PC-9 (cell line): Measurements from ENCODE around the gene COLGALT1. TPM values are rescaled to one million over a fixed set of nuclear protein-coding genes. Genes with fewer than 3 reads are reported as not detected.

Source experiments
- BruUV-seq: library from RNA; stranded (reverse); fragments of 400-500 nt; replicated peaks from 2 replicates; lab custom pipeline; 2021; lab: Mats Ljungman, UMichigan
- CTCF ChIA-PET: fragments of 300-600 bp; sonication (Branson Sonifier 250); formaldehyde crosslinking; loops from one replicate; lab custom pipeline; 2022; ENCODE audit warnings: antibody characterized with exemption; lab: Charles Lee
- POLR2A ChIA-PET: fragments of 300-600 bp; sonication (Branson Sonifier 250); formaldehyde crosslinking; loops from one replicate; lab custom pipeline; 2022; ENCODE audit warnings: antibody characterized with exemption; ENCODE audit not compliant: unreplicated experiment; lab: Charles Lee
- DNase-seq, 2 experiments: peaks; one replicate each; pipeline versions ENCODE4 v3.0.0 to v3.0.0-alpha.2; 2015 to 2022; ENCODE audit warnings: mixed read lengths in 1 of 2
- H2AFZ ChIP-seq: fragments of 200-600 bp; sonication (generic); 2 replicates; pipeline ENCODE4 v1.8.1; 2017; ENCODE audit warnings: antibody characterized with exemption
- H3F3A ChIP-seq: fragments of 200-600 bp; sonication (generic); 2 replicates; pipeline ENCODE4 v1.8.1; 2017; ENCODE audit warnings: antibody characterized with exemption, mild to moderate bottlenecking, low read depth; ENCODE audit not compliant: insufficient read depth
- H3K27ac ChIP-seq: fragments of 200-600 bp; sonication (generic); 2 replicates; pipeline ENCODE4 v1.6.1; 2016; ENCODE audit warnings: mixed run types
- H3K27me3 ChIP-seq: fragments of 200-600 bp; sonication (generic); 2 replicates; pipeline ENCODE4 v1.6.1; 2016; ENCODE audit warnings: low read depth, mixed run types; ENCODE audit not compliant: insufficient read depth
- H3K36me3 ChIP-seq: fragments of 200-600 bp; sonication (generic); 2 replicates; pipeline ENCODE4 v1.6.1; 2016; ENCODE audit warnings: low read depth, mixed run types
- H3K4me1 ChIP-seq: fragments of 200-600 bp; sonication (generic); replicated peaks from 2 replicates; pipeline ENCODE4 v1.6.1; 2016; ENCODE audit warnings: mixed run types; ENCODE audit not compliant: insufficient read depth
- H3K4me2 ChIP-seq: fragments of 200-600 bp; sonication (generic); 2 replicates; pipeline ENCODE4 v1.6.1; 2017; ENCODE audit warnings: mixed run types
- H3K4me3 ChIP-seq: fragments of 200-600 bp; sonication (generic); 2 replicates; pipeline ENCODE4 v1.6.1; 2016; ENCODE audit warnings: mixed run types
- H3K79me2 ChIP-seq: fragments of 200-600 bp; sonication (generic); 2 replicates; pipeline ENCODE4 v1.6.1; 2017; ENCODE audit warnings: low read depth, mixed run types
- H3K9me2 ChIP-seq: fragments of 200-600 bp; sonication (generic); 2 replicates; pipeline ENCODE4 v1.8.1; 2017; ENCODE audit warnings: mild to moderate bottlenecking; ENCODE audit not compliant: insufficient read depth
- H3K9me3 ChIP-seq: fragments of 200-600 bp; sonication (generic); 2 replicates; pipeline ENCODE4 v1.8.1; 2016; ENCODE audit warnings: low read depth; ENCODE audit not compliant: insufficient read depth
- H4K20me1 ChIP-seq: fragments of 200-600 bp; sonication (generic); 2 replicates; pipeline ENCODE4 v1.8.1; 2017; ENCODE audit not compliant: insufficient read depth
- CTCF ChIP-seq: fragments of 200-600 bp; sonication (generic); conservative IDR thresholded peaks from 2 replicates; pipeline ENCODE4 v1.6.1; 2017; ENCODE audit warnings: mixed run types, antibody characterized with exemption, mild to moderate bottlenecking, moderate library complexity
- EZH2 ChIP-seq: fragments of 200-600 bp; sonication (generic); IDR thresholded peaks from 2 replicates; pipeline ENCODE4 v1.8.0; 2017; ENCODE audit warnings: antibody characterized with exemption, low read depth
- intact Hi-C: fragments of 100-400 bp; cut with micrococcal nuclease; formaldehyde crosslinking; loops from one replicate; pipeline ENCODE4 v1.10.0; 2022; ENCODE audit not compliant: unreplicated experiment
- total RNA-seq: library from RNA; stranded (reverse); gene quantifications from 2 replicates; pipeline ENCODE4 v1.2.3, GENCODE V29; 2021

COLGALT1 gene
- total RNA-seq, 1 experiment from 2014 or later, result 88.8 TPM

- H3K4me2 ChIP-seq, result peak overlapping the region; percentile 87
- H3K9me3 ChIP-seq, result no peaks in the 10 kb centered on the region
- no peak overlapping the region for H3K27ac ChIP-seq
- peaks cover 17% of the 10 kb centered on the region; the same call in 1 of the 2 replicates for H3F3A ChIP-seq
- ChIA-PET CTCF (interaction anchor here (0.6 kb wide), 1 partner anchor 555 kb away, joined by 5 read pairs; no protein-coding TSS in a partner anchor), POLR2A (no interaction called here)
- no TSS peak for BruUV-seq
- H3K36me3 ChIP-seq, result no peaks in the 10 kb centered on the region
- H3K4me1 ChIP-seq, result peaks cover 10% of the 10 kb centered on the region; the same call in 1 of the 2 replicates
- peak overlapping the region; percentile 71 for H2AFZ ChIP-seq
- H3K27me3 ChIP-seq, result peaks cover 14% of the 10 kb centered on the region; the same call in 1 of the 2 replicates
- no peaks in the 10 kb centered on the region for H3K9me2 ChIP-seq
- peak; percentile 89 to 91 for DNase-seq
- no peaks in the 10 kb centered on the region for H4K20me1 ChIP-seq
- TF ChIP-seq CTCF, result peak; percentile 58; the same call in 1 of the 2 replicates
- no peak for TF ChIP-seq EZH2
- H3K4me3 ChIP-seq, result peak overlapping the region; percentile 66
- H3K79me2 ChIP-seq, result no peaks in the 10 kb centered on the region
- intact Hi-C loops, result no loop called here
Measured at GRCh38 chr19:17539238-17540117, 16.0 kb upstream of the COLGALT1 start.

GRCh38 chr19:17540174-17540573, 15.3 kb upstream of the COLGALT1 start:
- no peaks in the 10 kb centered on the region for H3K9me2 ChIP-seq
- ChIA-PET CTCF (no interaction called here), POLR2A (no interaction called here)
- TF ChIP-seq EZH2 (no peak), CTCF (no peak)
- H3K4me2 ChIP-seq, result no peak overlapping the region
- H3K27me3 ChIP-seq, result peaks cover 14% of the 10 kb centered on the region; the same call in 1 of the 2 replicates
- no peaks in the 10 kb centered on the region for H3K79me2 ChIP-seq
- H3K9me3 ChIP-seq, result no peaks in the 10 kb centered on the region
- intact Hi-C loops, result no loop called here
- no peak overlapping the region for H2AFZ ChIP-seq
- H3K36me3 ChIP-seq, result no peaks in the 10 kb centered on the region
- H3K4me3 ChIP-seq, result no peak overlapping the region
- peaks cover 17% of the 10 kb centered on the region; the same call in 1 of the 2 replicates for H3F3A ChIP-seq
- DNase-seq, result no peak
- no peak overlapping the region for H3K27ac ChIP-seq
- peaks cover 10% of the 10 kb centered on the region; the same call in 1 of the 2 replicates for H3K4me1 ChIP-seq
- H4K20me1 ChIP-seq, result no peaks in the 10 kb centered on the region
- no TSS peak for BruUV-seq

- CTCF ChIA-PET, result interaction anchor here (1.1 kb wide), 1 partner anchor 12 kb away, joined by 4 read pairs; no protein-coding TSS in a partner anchor
- intact Hi-C loops, result no loop called here
- POLR2A ChIA-PET, result no interaction called here
Measured at GRCh38 chr19:17541184-17541759, 14.2 kb upstream of the COLGALT1 start.

More at GRCh38 chr19:17541184-17541759, 14.2 kb upstream of the COLGALT1 start:
- no peaks in the 10 kb centered on the region for H3K36me3 ChIP-seq
- BruUV-seq, result no TSS peak
- DNase-seq, result no peak
- H2AFZ ChIP-seq, result no peak overlapping the region
- H3K9me3 ChIP-seq, result no peaks in the 10 kb centered on the region
- H3K27ac ChIP-seq, result no peak overlapping the region
- H3K4me2 ChIP-seq, result no peak overlapping the region
- peaks cover 14% of the 10 kb centered on the region; the same call in 1 of the 2 replicates for H3K27me3 ChIP-seq
- H3K9me2 ChIP-seq, result no peaks in the 10 kb centered on the region
- no peak overlapping the region for H3K4me3 ChIP-seq
- H3K79me2 ChIP-seq, result no peaks in the 10 kb centered on the region
- no peaks in the 10 kb centered on the region for H4K20me1 ChIP-seq
- no peak for TF ChIP-seq EZH2
- TF ChIP-seq CTCF, result no peak
- H3K4me1 ChIP-seq, result peaks cover 10% of the 10 kb centered on the region; the same call in 1 of the 2 replicates
- peaks cover 17% of the 10 kb centered on the region; the same call in 1 of the 2 replicates for H3F3A ChIP-seq
